CD4-positive, alpha-beta T cell treated with Interferon gamma for 1 hour (primary cell): ENCODE measurements around the gene ANKRD33B.

Source experiments
- DNase-seq: peaks from one replicate; pipeline ENCODE4 v3.0.0-alpha.2; 2020

The ANKRD33B gene

DNA sequence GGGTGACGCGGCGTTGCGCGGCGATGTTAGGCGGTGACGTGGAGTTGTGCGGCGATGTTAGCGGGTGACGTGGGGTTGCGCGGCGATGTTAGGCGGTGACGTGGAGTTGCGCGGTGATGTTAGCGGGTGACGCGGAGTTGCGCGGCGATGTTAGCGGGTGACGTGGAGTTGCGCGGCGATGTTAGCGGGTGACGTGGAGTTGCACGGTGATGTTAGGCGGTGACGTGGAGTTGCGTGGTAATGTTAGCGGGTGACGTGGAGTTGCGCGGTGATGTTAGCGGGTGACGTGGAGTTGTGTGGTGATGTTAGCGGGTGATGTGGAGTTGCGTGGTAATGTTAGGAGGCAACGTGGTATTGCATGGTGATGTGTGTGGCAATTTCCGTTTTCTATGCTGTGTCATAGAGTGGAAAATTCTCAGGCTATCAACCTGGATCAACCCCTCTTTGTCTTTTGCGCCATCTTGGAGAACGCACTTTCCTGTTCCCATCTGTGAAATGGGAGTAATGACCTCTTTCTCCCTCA lies 76.0 kb downstream of the ANKRD33B start:
- DNase-seq = no peak

DNA sequence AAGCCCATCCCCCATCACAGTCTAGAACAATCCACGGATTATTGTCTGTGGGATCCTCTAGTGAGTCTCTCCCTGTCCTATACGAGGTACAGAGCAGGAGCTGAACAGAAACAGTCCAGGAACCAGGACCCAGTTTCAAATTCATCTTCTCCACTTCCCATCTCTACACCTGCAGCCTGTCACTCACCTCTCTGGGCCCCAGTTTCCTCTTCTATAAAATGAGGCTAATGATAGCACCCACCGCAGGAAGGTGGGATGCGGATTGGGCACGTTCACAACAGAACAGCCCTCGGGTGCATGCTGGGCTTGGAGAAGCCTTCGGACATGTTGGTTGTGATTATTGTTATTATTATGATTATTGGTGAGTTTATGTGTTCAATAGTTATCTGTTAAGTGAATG lies 78.5 kb downstream of the ANKRD33B start:
- DNase-seq = no peak

DNA sequence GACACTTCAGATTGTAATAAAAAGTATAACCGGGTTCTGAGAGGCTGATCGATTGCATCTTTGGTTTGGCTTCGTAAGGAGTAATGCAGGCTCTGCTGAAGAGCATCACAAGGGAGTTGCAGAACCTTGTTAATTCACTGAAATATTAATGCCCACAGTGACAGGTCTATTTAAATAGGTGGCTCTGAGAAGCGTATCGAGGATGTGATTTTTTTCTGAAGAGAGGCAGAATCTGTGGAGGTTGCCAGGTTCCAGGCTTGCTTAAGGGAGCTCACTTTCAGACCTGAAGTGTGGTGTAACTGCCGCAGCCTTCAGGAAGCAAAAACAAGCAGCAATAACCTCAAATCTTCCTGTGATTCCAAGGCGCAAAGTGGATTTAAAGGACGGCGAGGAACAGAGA lies 80.3 kb downstream of the ANKRD33B start:
- DNase-seq = no peak

DNA sequence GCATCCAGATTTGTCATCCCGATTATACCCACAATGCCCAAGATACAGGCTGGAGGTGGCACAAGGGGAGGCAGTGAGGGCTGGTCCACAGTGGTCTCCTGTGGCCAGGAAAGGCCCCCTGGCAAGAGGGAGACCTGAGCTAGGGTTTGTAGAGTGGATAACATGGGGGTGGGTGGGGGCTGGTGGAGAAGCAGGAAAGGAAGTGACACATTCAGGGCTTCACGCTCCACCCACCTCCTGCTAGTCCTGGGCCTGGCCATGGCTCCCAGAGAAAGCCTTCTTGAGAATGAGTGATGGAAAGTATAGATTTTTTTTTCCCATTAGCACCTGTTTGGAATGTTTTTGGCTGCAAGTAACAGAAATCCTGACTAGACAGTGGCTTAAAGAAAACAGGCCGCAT lies 81.3 kb downstream of the ANKRD33B start:
- DNase-seq = no peak

DNA sequence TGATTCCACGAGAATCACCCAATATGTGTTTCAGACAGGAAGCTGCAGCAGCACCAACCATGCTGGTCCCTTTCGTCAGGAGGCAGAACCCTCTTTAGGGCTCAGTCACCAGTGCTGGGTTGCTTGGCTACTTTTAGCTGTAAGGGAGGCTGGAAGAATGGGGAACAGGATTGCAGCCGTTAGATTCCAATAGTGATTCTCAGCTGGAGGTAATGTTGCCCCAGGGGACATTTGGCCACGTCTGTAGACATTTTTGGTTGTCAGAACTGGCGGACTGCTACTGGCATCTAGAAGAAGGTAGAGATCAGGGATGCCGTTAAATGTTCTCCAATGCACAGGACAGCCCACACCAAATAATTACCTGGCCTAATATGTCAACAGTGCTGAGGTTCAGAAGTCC lies 81.8 kb downstream of the ANKRD33B start:
- DNase-seq = no peak

DNA sequence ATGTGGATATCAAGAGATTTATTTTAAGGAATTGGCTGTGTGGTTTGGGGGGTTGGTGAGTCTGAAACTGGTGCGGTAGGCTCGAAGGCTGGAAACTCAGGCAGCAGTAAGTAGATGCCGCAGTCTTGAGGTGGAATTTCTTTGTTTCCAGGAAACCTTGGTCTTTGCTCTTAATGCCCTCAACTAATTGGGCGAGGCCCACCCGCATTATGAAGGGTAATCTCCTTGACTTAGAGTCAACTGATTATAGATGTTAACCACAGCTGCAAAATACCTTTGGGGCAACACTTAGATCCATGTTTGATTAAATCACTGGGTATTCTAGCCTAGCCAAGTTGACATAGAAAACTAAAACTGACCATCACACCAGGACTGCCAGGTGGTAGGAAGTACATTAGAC lies 83.8 kb downstream of the ANKRD33B start:
- DNase-seq = no peak

DNA sequence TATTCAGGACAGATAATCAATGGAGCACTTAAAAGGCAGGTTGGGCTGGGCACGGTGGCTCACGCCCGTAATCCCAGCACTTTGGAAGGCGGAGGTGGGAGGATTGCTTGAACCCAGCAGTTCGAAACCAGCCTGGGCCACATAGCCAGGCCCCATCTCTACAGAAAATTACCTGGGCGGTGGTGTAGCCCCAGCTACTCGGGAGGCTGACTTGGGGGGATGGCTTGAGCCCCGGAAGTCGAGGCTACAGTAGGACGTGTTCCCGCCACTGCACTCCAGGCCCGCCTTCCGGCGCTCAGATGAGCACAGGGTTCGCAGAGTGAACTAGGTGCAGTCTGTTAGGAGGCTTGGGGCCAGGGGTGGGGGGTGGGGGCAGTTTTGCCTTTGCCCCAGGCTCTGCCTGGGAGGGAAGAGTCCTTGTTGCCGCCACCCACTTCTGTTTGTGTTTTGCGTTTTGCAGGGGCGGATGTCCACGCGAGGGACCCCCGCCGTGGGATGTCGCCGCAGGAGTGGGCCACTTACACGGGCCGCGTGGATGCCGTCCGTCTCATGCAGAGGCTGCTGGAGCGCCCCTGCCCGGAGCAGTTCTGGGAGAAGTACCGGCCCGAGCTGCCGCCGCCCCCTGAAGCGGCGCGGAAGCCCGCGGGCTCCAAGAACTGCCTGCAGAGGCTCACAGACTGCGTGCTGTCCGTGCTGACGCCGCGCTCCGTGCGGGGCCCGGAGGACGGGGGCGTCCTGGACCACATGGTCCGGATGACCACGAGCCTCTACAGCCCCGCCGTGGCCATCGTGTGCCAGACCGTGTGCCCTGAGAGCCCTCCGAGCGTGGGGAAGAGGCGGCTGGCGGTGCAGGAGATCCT lies 85.2 kb downstream of the ANKRD33B start:
- DNase-seq = no peak

DNA sequence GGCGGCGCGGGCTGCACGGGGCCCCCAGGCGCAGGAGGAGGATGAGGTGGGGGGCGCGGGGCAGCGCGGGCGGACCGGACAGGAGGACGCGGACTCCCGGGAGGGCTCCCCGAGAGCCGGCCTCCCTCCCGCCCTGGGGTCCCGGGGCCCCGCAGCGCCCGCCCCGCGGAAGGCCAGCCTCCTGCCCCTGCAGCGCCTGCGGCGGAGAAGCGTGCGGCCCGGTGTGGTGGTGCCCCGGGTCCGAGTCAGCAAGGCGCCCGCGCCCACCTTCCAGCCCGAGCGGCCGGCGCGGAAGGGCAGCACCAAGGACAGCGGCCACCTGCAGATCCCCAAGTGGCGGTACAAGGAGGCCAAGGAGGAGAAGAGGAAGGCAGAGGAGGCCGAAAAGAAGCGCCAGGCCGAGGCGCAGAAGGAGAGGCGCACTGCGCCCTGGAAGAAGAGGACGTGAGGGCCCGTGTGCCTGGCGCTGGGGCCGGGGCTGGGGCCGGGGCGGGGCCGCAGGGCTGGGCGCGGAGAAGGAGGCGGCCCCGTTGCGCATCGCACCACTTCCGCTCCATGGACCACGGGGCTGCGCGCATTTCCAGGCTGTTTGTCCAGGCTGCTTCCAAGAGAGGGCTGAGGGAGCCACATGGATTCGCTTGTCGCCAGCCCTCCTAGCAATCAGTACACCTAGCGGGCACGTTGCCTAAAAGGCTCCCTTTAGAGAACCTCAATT lies 86.0 kb downstream of the ANKRD33B start:
- no peak for DNase-seq

DNA sequence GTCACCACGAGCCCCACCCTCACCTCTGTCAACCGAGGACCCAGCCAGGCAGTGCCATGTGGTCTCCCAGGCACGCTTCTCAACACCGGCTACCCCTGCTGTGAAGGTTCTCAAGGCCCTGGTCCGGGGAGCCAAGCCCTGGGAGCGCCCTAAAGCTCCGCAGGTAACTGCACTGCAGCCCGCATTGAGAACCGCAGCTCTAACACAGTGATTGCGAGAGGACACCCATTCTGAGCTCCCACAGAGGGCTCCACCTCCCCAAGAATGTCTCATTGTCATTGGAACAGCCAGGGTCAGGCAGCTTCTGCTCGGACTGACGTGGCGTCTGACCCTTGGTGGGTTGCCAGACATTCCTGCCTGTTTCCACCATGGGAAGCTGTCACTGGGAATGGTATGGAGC lies 88.3 kb downstream of the ANKRD33B start:
- DNase-seq = no peak

DNA sequence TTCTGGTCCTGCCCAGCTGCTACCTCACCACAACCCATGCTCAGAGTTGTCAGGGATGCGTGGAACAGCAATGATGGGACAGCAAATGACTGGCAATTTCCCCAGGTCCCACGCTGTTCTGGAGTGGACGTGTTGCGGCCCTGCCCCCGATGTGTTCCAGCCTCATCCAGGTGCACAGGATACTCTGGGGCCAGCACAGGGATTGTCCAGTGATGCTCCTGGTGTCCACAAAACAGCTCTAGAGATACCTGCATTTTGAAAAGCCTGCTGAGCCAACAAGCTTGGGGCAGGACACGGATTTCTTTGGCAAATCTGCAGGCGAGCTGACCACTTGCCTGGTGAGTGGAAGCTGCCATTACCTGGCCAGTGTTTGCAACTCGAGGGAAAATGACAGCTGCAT lies 88.7 kb downstream of the ANKRD33B start:
- no peak for DNase-seq

DNA sequence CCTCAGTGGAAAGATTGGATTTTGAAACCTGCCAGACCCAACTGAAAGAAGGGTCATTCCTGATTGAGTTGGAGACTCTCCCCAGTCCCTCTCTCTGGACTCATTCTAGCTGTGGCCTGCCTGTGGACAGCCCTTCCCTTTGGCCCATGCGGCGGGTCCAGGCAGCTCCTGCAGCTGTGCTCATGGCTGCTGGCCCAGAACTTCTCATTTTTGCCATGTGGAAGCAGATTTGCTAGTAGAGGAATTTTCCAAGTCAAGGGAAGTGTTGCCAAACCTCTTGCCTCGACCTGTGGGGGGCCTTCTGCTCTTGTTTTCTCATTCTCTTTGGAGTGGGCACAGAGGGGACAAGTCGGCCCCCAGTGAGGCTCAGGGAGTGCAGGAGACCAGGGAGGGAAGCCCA lies 89.2 kb downstream of the ANKRD33B start:
- DNase-seq = no peak

DNA sequence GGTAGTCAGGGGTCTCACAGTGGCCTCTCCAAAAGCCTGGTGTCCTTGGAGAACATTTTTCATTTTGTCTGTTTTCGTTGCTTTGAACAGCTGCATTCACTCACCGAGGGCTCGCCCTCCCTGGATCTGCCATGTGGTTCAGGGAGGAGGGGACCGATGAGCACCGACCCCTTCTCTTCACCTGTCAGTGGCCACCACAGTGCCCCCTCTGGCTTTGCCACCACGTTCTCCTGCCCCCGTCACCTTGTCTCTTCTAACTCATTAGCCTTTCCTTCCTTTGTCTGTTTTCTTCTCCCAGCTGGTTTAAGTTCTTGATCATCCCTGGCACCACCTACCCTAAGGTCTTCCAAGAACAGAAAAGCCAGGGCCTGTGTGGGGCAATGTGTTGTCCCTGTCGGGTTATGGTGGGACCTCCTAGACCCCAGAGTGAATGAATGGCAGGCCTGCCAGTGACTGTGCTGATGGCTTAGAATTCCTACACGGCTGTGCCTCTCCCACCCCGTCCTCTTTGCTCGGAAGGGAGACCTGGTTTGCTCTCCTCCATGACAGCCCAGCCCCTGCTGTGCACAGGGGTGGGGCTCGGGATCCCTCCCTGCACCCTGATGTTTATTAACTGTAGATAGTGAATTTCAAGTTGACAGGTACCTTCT lies 90.0 kb downstream of the ANKRD33B start:
- DNase-seq = no peak

DNA sequence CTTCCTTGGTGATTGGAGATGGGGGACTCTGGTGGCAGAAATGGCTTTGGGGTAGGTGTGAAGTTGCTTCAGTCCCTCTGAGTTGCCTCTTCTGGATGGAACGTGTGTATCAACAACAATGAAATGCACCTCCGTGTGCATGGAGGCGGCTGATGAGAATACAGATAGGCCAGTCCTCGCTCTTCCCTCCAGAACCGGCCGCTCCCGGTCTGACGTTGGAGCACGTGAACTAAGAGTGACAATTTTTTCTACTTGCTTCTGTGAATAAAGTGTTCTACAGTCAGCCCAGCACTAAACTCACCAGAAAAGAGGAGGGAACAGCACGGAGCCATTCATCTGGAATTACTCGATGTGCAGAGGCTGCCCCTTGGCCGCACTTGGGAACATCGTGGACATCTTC lies 90.7 kb downstream of the ANKRD33B start:
- DNase-seq = no peak

DNA sequence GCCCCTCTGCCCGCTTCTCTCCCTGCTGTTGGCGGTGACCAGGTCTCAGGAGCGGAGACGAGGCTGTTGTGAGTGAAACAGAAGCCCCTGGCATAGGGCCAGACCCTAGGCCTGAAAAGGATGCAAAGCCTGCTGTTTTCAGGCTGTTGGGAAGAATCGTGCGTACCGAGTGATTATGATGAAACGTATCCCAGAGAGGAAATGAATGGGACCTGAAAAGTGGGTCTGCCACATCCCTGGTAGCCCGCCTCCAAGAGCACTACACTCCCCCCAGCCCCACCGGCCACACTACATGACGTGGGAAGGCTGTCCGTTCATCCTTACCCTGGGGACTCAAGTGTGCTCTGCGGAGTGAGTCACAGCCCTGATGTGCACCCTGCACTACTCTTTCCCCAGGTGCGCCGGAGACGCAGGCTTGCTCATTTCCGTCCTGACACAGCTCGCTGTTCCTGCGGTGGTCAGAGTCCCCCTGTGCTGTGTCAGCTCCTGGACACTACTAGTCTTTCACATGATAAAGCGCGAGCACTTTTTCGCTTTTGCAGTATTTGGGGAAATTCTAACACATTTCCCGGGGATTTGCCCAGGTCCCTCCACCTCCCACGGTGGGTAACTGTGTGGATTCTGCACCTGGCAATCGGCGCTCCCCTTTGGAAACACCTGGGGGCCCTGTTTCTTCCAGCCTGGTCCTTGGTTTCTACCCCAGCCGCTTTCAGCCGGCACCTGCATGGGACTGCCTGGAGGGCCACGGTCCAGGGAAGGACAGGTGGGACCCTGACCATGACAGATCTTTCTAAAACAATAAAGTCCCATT lies 91.5 kb downstream of the ANKRD33B start:
- DNase-seq = no peak

DNA sequence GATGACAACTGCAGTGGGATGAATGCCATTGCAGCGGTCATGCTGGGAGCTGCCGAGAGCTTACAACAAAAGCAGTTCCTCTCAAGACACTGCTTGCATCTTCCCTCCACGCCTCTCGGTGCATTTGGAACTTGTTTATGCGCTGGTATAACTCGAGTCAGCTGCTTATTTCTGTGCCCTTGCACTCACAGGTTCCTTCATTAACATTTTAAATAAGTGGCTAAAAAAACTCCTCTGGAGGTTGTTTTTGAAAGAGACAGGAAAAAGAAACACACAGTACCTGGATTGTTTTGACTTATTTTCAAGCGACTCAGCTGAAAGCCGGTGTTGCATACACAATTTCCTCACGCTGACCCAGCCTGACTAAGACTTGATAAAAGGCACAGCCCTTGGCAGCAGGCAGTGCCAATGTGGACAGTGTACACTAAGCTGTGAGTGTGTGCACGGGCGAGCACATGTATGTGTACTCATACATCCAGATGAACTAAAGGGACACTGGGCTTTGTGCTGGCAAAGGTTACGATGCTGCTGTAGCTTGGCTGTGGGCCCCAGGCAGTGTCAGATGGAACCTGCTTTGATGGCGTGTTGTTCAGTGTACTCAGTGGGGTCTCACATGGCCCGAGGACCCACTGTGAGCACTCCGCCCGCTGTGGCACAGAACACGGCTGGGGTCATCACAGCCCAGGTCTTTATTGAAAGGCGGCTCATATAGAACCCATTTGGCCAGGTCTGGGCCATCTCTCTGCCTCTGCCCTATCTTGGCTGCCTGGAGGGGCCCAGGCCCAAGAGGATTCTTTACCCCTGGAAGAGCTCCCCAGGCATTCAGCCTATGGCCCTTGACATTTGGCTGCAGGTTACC lies 92.3 kb downstream of the ANKRD33B start:
- DNase-seq = no peak

DNA sequence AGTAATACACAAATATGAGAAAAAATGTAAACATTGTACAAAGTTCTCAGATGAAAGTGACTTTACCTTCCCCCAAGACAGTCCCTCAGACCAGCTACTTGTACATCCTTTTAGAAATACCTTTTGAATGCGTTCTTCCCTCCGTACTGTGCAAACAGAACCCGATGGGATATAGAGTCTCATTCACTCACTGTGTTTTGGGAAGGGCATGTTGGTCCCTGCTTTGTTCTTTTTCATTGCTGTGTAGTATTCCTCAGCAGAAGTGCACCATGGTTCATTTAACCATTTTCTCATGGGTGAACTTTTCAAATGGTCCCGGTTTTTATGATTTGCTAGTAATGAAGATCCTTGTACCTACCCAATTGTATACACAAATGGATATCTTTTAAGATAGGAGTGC lies 94.4 kb downstream of the ANKRD33B start:
- DNase-seq = no peak

DNA sequence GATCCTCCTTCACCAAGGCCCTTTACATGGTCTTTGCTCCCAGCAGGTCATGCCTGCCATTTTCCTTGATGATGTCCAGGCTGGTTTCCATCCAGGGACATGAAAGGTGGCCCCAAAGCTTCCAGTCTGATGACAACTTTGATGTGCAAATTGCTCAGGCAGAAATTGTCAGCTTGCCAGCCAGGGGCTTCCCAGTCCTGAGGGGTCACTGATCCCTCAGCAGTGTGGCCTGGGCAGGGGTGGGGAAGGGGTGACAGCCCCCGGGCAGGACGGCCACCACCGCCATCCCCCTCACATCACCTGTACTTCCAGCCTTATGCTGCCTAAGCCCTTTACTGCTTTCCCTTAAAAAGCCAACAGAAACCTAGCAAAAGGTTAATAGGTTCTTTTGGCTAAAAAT lies 96.3 kb downstream of the ANKRD33B start:
- no peak for DNase-seq

DNA sequence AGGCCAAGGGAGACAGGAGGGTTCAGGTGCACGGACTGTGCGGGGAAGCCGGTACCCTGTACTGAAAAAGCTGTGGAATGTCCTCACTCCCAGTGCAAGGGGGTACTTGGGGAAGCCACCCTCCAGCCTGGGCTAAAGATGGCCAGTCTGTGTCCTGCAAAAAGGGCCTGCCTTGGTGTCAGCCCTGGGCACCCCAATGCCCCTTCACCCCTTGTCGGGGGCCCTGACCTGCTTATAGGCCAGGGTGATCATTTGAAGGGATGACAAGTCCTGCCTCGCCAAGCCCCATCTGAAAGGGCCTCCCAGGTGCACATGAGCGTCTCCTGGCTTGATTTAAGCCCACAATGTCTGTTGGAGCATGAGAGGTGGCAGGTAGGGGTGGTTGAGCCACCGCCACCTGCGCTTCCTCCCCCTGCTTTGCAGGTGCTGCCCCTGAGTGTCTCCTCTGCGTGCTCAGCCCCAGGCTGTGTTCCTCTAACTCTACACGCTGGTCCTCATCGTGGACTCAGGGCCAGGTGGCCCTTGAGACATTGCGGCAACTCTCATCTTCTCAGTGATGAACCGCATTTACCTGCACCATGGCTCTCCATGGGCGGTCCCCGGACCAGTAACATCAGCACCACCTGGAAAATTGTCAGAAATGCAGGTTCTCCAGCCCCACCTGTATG lies 97.0 kb downstream of the ANKRD33B start:
- DNase-seq = no peak

DNA sequence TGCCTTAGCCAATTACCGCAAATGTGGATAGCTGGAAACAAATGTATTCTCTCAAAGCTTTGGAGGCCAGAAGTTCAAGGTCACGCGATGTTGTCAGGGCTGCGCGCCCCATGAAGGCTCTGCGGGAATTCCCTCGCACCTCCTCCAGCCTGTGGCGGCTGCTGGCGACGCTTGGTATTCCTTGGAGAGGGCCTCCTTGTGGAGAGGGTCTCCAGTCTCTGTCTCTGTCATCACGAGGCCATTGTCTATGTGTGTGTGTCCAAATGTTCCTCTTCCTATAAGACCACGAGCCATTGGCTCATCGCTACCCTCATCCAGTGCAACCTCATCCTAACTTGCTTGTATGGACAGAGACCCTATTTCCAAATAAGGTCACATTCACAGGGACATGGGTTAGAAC lies 97.5 kb downstream of the ANKRD33B start:
- no peak for DNase-seq

DNA sequence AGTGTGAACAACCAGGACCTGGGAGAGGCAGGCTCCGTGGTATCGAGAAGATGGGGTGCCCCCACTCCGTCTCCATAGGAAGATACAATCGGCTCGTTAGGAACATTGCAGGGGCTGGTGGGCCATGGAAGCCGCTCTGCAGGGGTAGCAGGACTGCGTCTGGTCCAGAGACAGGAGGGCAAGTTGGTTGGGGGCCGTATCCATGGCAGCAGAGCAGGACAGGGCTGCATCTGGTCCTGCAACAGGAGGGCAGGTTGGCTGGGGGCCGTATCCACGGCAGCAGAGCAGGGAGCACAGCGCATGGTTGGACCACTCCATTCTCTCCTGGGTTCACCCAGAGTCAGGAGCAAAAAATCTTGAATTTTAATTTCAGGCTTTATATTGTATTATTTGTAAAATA lies 98.2 kb downstream of the ANKRD33B start:
- DNase-seq = no peak
